Small intestine (tissue), 16 donors: Measurements from ENCODE around the gene ACTL6B. TPM values are rescaled to one million over a fixed set of nuclear protein-coding genes. Genes with fewer than 3 reads are reported as not detected.
"Not testable (repeated sequence)": the region's sequence is repeated elsewhere in the genome, so short reads cannot be mapped to it uniquely, and the experiment has no call there.

Experiments
- DNase-seq, 2 donors: peaks; one replicate each; pipeline versions ENCODE4 v3.0.0 to v3.0.0-alpha.2; 2013
- FAIRE-seq: peaks from 2 replicates; lab custom pipeline; 2012; peaks lifted over from hg19 to GRCh38; lab: Jason Lieb, UNC
- H3K27ac ChIP-seq, 3 donors: one replicate each; pipeline ENCODE4 v1.5.1; 2013; ENCODE audit warnings: low read length in 2 of 3, mild to moderate bottlenecking in 2 of 3, control low read depth in 1 of 3, inconsistent platforms in 1 of 3, low read depth in 1 of 3, moderate library complexity in 1 of 3
- H3K27me3 ChIP-seq, 3 donors: one replicate each; pipeline ENCODE4 v1.6.1; 2013; ENCODE audit warnings: low read length in 3 of 3, inconsistent platforms in 1 of 3; ENCODE audit not compliant: control insufficient read depth in 3 of 3, insufficient read depth in 3 of 3
- H3K36me3 ChIP-seq, 3 donors: one replicate each; pipeline ENCODE4 v1.6.1; 2013; ENCODE audit warnings: low read length in 3 of 3, inconsistent platforms in 1 of 3, low read depth in 1 of 3, mild to moderate bottlenecking in 1 of 3, moderate library complexity in 1 of 3; ENCODE audit not compliant: control insufficient read depth in 3 of 3, insufficient read depth in 2 of 3
- H3K4me1 ChIP-seq, 3 donors: one replicate each; pipeline ENCODE4 v1.6.1; 2013; ENCODE audit warnings: low read length in 2 of 3, inconsistent platforms in 1 of 3, low read depth in 1 of 3, mild to moderate bottlenecking in 1 of 3, moderate library complexity in 1 of 3; ENCODE audit not compliant: control insufficient read depth in 3 of 3, insufficient read depth in 2 of 3
- H3K4me3 ChIP-seq, 3 donors: one replicate each; pipeline ENCODE4 v1.5.1; 2013; ENCODE audit warnings: low read length in 3 of 3, control low read depth in 1 of 3, inconsistent platforms in 1 of 3, low read depth in 1 of 3, mild to moderate bottlenecking in 1 of 3, moderate library complexity in 1 of 3
- H3K9me3 ChIP-seq, 2 donors: one replicate each; pipeline ENCODE4 v1.6.1; 2013; ENCODE audit warnings: low read depth in 1 of 2, low read length in 1 of 2; ENCODE audit not compliant: control insufficient read depth in 2 of 2, insufficient read depth in 1 of 2
- WGBS, 3 donors: extraction: QIAGEN DNeasy Blood & Tissue Kit; methylation state at CpG; one replicate each; pipeline ENCODE4 v1.1.7; 2013; 5-methylcytosine and 5-hydroxymethylcytosine counted together
- long read RNA-seq, 10 donors: transcript quantifications; one replicate each; lab custom pipeline, GENCODE V29; 2026
- polyA plus RNA-seq, 4 donors: library from polyadenylated mRNA; stranded (reverse) in 3 of 4; unstranded in 1 of 4; fragments of 200-250 nt in 3 of 4; fragments of 120-200 nt in 1 of 4; gene quantifications; one replicate each; pipeline versions ENCODE4 v1.2.1 to v1.2.3, GENCODE V29; 2013
- donor health status: healthy with polysubstance abuse.
- donor health status: control.
- donor health status: control.
- donor health status: Bipolar disorder and iron deficiency.
- donor health status: healthy.

Gene ACTL6B
- under 1 TPM in 2 of 4 donors, not detected in 2; 0.52 to 1.00 TPM for polyA plus RNA-seq
- long read RNA-seq, donor 1 = 0 reads
- long read RNA-seq, donor 2 = 0 reads
- long read RNA-seq, donor 3 = 0 reads
- long read RNA-seq, donor 4 = 0 reads
- long read RNA-seq, donor 5 = 0 reads
- long read RNA-seq, donor 6 = 0 reads
- long read RNA-seq, donor 7 = 0 reads
- long read RNA-seq, donor 8 = 0 reads
- long read RNA-seq, donor 9 = 0 reads
- long read RNA-seq, donor 10 = 0 reads

GRCh38 chr7:100655908-100656674, at the start of gene ACTL6B:
TSS of gene ACTL6B (minus strand) at chr7:100656448. CDS start at chr7:100656354, 94 bp downstream.
- H3K36me3 ChIP-seq = no peaks in the 10 kb centered on the region
- no peaks in the 10 kb centered on the region for H3K4me1 ChIP-seq
- 11 to 24% (median 19%) methylated on average over 43 to 63 of the region's 63 CpGs for whole genome bisulfite sequencing, 3 donors
- DNase-seq = peak; percentile 36 to 77
- no peak within 1 kb of the TSS for H3K4me3 ChIP-seq
- H3K27ac ChIP-seq = no peak within 1 kb of the TSS
- no peak for FAIRE-seq
- H3K9me3 ChIP-seq = peaks cover 2 to 6% of the 10 kb centered on the region in 2 donors
- peaks cover 0 to 44% (median 17%) of the 10 kb centered on the region in 3 donors for H3K27me3 ChIP-seq

GRCh38 chr7:100705320-100705752, 49.1 kb upstream of the ACTL6B start:
- Histone ChIP-seq H3K9me3 (no peaks in the 10 kb centered on the region), H3K4me1 (peaks cover 0 to 18% (median 3%) of the 10 kb centered on the region in 3 donors), H3K36me3 (peaks cover 0 to 21% (median 0%) of the 10 kb centered on the region in 3 donors), H3K27ac (peak overlapping the region; percentile 82 to 99 (median 95)), H3K27me3 (no peaks in the 10 kb centered on the region), H3K4me3 (peak overlapping the region; percentile 76 to 94 (median 93))
- WGBS, 3 donors = 0 to 1% (median 0%) methylated on average over 13 to 25 of the region's 25 CpGs
- DNase-seq = peak; percentile 54 to 89
- no peak for FAIRE-seq

DNA sequence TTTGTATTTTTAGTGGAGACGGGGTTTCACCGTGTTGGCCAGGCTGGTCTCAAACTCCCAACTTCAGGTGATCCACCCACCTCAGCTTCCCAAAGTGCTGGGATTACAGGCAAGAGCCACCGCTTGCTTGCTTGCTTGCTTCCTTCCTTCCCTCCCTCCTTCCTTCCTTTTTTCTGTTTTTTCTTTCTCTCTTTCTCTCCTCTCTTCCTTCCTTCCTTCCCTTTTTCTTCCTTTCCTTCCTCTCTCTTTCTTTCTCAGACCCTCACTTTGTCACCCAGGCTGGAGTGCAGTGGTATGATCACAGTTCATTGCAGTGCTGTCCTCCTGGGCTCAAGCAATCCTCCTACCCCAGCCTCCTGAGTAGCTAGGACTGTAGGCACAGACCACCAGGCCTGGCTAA, 44.8 kb upstream of the ACTL6B start:
- not testable (repeated sequence) for H3K27me3 ChIP-seq, H3K27ac ChIP-seq, H3K4me3 ChIP-seq, FAIRE-seq, H3K4me1 ChIP-seq, H3K36me3 ChIP-seq, DNase-seq, H3K9me3 ChIP-seq
- WGBS, 3 donors = 55 to 83% (median 68%) methylated on average over 3 of the region's 3 CpGs

DNA sequence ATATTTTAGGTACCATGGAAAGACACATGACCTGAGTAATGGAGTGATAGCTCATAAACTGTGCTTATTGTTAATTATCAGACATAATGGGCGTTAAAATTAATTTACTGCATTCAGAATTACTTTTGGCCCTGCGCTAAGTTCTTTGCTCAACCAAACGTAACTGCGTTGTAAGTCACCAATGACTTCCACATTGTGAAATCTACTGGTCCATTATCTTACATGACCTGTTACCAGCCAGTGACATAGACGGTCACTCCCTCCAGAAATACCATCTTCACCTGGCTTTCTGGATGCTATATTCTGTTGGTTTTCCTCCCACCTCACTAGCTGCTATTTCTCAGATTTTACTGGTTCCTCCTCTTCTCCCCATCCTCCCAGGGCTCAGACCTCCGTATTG, 42.8 kb upstream of the ACTL6B start:
- FAIRE-seq = no peak
- peaks cover 0 to 7% (median 0%) of the 10 kb centered on the region in 3 donors for H3K4me1 ChIP-seq
- no peaks in the 10 kb centered on the region for H3K36me3 ChIP-seq
- WGBS, 3 donors = 25 to 69% (median 41%) methylated on average over 5 to 6 of the region's 6 CpGs
- peaks cover 0 to 11% (median 2%) of the 10 kb centered on the region in 3 donors for H3K27me3 ChIP-seq
- no peak overlapping the region for H3K27ac ChIP-seq
- no peak for DNase-seq
- no peaks in the 10 kb centered on the region for H3K9me3 ChIP-seq
- H3K4me3 ChIP-seq = no peak overlapping the region

- H3K36me3 ChIP-seq = peaks cover 0 to 13% (median 0%) of the 10 kb centered on the region in 3 donors
- WGBS, 3 donors = 53 to 76% (median 55%) methylated on average over 6 of the region's 6 CpGs
- FAIRE-seq = no peak
- no peak overlapping the region for H3K4me3 ChIP-seq
- peaks cover 0 to 11% (median 2%) of the 10 kb centered on the region in 3 donors for H3K27me3 ChIP-seq
- H3K9me3 ChIP-seq = no peaks in the 10 kb centered on the region
- H3K27ac ChIP-seq = no peak overlapping the region
- peaks cover 0 to 24% (median 0%) of the 10 kb centered on the region in 3 donors for H3K4me1 ChIP-seq
- no peak for DNase-seq
These were observed 39.9 kb upstream of the ACTL6B start for GRCh38 chr7:100696123-100696521.

DNA sequence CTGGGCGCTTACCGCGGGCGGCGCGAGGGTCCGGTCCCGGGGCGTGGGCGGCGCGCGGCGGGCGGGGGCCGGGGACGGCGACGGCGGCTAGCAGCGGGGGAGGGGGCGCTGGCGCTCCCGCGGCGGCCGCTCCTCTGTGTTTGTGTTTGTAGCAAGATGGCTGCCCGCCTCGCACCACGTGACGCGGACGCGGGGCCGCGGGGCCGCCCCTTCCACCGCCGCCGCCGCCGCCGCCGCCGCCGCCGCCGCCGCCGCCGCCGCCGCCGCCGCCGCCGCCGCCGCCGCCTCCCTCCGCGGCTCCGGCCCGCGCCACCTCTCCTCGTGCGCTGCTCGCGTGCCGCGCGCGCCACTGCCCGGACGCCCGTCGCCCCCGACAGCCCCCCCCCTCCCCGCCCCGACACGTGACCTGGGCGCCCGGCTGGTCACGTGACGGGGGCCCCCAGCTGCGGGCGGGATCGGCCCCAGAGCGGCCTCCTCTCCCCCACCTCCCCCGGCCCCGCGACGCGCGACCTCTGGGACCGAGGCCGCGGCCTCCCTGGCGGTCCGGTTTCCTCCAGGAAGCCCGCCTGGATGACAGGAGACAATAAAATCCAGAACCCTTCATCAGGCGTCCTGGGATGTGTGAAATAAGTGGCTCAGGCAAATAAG, 38.0 kb upstream of the ACTL6B start, which contains the start of gene GIGYF1:
TSS of gene GIGYF1 (minus strand) at position 153 of the 648 bp plus-strand sequence. CDS start 6,012 bp downstream, outside the sequence.
- H3K36me3 ChIP-seq = peaks cover 0 to 29% (median 0%) of the 10 kb centered on the region in 3 donors
- 1 to 2% (median 1%) methylated on average over 9 to 92 of the region's 102 CpGs for WGBS, 3 donors
- H3K4me1 ChIP-seq = peaks cover 0 to 24% (median 0%) of the 10 kb centered on the region in 3 donors
- H3K4me3 ChIP-seq = peak within 1 kb of the TSS; percentile 73 to 97 (median 89)
- H3K27ac ChIP-seq = peak within 1 kb of the TSS; percentile 2 to 72 (median 63)
- FAIRE-seq (no peak), DNase-seq (peak; percentile 55 to 82)
- no peaks in the 10 kb centered on the region for H3K9me3 ChIP-seq
- H3K27me3 ChIP-seq = peaks cover 0 to 8% (median 0%) of the 10 kb centered on the region in 3 donors

- Histone ChIP-seq H3K4me1 (peaks cover 0 to 24% (median 0%) of the 10 kb centered on the region in 3 donors), H3K4me3 (peak overlapping the region; percentile 73 to 97 (median 89)), H3K27ac (peak overlapping the region; percentile 2 to 63 (median 21)), H3K27me3 (peaks cover 0 to 8% (median 0%) of the 10 kb centered on the region in 3 donors), H3K9me3 (no peaks in the 10 kb centered on the region), H3K36me3 (peaks cover 0 to 37% (median 0%) of the 10 kb centered on the region in 3 donors)
- DNase-seq (peak in 1 of 2 donors; percentile 50), FAIRE-seq (no peak)
- 0 to 1% (median 0%) methylated on average over 13 to 81 of the region's 81 CpGs for WGBS, 3 donors
These were observed 37.3 kb upstream of the ACTL6B start for GRCh38 chr7:100693312-100694097.
